GM18499 (cell line): ENCODE results near the gene SAMD8.
"Not testable (repeated sequence)": the region's sequence is repeated elsewhere in the genome, so short reads cannot be mapped to it uniquely, and the experiment has no call there.

ENCODE experiments used
- ATAC-seq: cut with Tn5 transposase; IDR thresholded peaks from one replicate; pipeline ENCODE4 v1.9.1; 2021; ENCODE audit warnings: moderate number of reproducible peaks; ENCODE audit not compliant: insufficient read depth, unreplicated experiment

Gene SAMD8

GRCh38 chr10:75129537-75129936 lies 18.1 kb downstream of the SAMD8 start:
- no peak for ATAC-seq

GRCh38 chr10:75133701-75134100 lies 22.2 kb downstream of the SAMD8 start:
- ATAC-seq, result not testable (repeated sequence)

GRCh38 chr10:75136346-75136745 lies 24.9 kb downstream of the SAMD8 start:
- ATAC-seq, result no peak

GRCh38 chr10:75137533-75138438 lies 26.3 kb downstream of the SAMD8 start:
- ATAC-seq, result no peak

- no peak for ATAC-seq
These were observed 28.8 kb downstream of the SAMD8 start for GRCh38 chr10:75140246-75140645.

- no peak for ATAC-seq
These were observed 31.9 kb downstream of the SAMD8 start for GRCh38 chr10:75143353-75143752.

- no peak for ATAC-seq
These were observed 34.1 kb downstream of the SAMD8 start for GRCh38 chr10:75145590-75145989.

- ATAC-seq, result no peak
These were observed 35.3 kb downstream of the SAMD8 start for GRCh38 chr10:75146780-75147179.

- no peak for ATAC-seq
These were observed 39.2 kb downstream of the SAMD8 start for GRCh38 chr10:75150656-75151055.

- no peak for ATAC-seq
These were observed 48.1 kb downstream of the SAMD8 start for GRCh38 chr10:75159519-75159918.

- peak; percentile 89 for ATAC-seq
These were observed 54.5 kb downstream of the SAMD8 start for GRCh38 chr10:75165684-75166622.

- no peak for ATAC-seq
These were observed 55.1 kb downstream of the SAMD8 start for GRCh38 chr10:75166623-75166972.

- ATAC-seq, result no peak
These were observed 56.8 kb downstream of the SAMD8 start for GRCh38 chr10:75168275-75168674.

- no peak for ATAC-seq
These were observed 58.8 kb downstream of the SAMD8 start for GRCh38 chr10:75170215-75170614.

- ATAC-seq, result no peak
These were observed 63.6 kb downstream of the SAMD8 start for GRCh38 chr10:75175046-75175445.

GRCh38 chr10:75176046-75176445 lies 64.6 kb downstream of the SAMD8 start:
- ATAC-seq, result no peak

GRCh38 chr10:75176736-75177135 lies 65.3 kb downstream of the SAMD8 start:
- ATAC-seq, result no peak

GRCh38 chr10:75179657-75180177 lies 68.3 kb downstream of the SAMD8 start:
- no peak for ATAC-seq

GRCh38 chr10:75180592-75180991 lies 69.1 kb downstream of the SAMD8 start:
- ATAC-seq, result no peak

- ATAC-seq, result no peak
These were observed 69.6 kb downstream of the SAMD8 start for GRCh38 chr10:75181073-75181472.

GRCh38 chr10:75186310-75186709 lies 74.9 kb downstream of the SAMD8 start:
- ATAC-seq, result no peak
